K562 (cell line): ENCODE data around the gene UQCRHL. TPM values are rescaled to one million over a fixed set of nuclear protein-coding genes. Genes with fewer than 3 reads are reported as not detected.

Source experiments
- ATAC-seq: fragments of 200-7000 bp; cut with Tn5 transposase; 3 replicates; pipeline ENCODE4 v1.9.1; 2020; ENCODE audit warnings: moderate library complexity
- BruUV-seq: library from RNA; stranded (reverse); fragments of 400-500 nt; replicated peaks from 2 replicates; lab custom pipeline; 2021; lab: Mats Ljungman, UMichigan
- CTCF ChIA-PET: fragments of 300-600 bp; formaldehyde crosslinking; extraction: SDS; loops from one replicate; lab custom pipeline; 2021; ENCODE audit warnings: low intra/inter-chr PET ratio; lab: Yijun Ruan, JAX
- POLR2A ChIA-PET: fragments of 300-600, 350-650 bp; sonication (Branson Sonifier 250); formaldehyde crosslinking; extraction: SDS; loops from one replicate; lab custom pipeline; 2021; ENCODE audit warnings: antibody characterized with exemption, inconsistent platforms; lab: Yijun Ruan, JAX
- DNase-seq, 4 experiments: peaks; one replicate each; pipeline versions ENCODE4 v3.0.0 to v3.0.0-alpha.2; 2011 to 2018; ENCODE audit warnings: low spot score in 3 of 4, mixed read lengths in 3 of 4; ENCODE audit errors: extremely low read depth in 1 of 4
- FAIRE-seq: peaks from 2 replicates; lab custom pipeline; 2011; peaks lifted over from hg19 to GRCh38; lab: Jason Lieb, UNC
- H2AFZ ChIP-seq: 2 replicates; pipeline ENCODE4 v1.6.0; 2011; ENCODE audit warnings: low read depth, low read length, control low read depth, inconsistent platforms
- H3K27ac ChIP-seq: fragments of 200-600 bp; 3 replicates; pipeline ENCODE4 v1.8.0; 2011; ENCODE audit warnings: low read depth, mild to moderate bottlenecking, control low read depth, inconsistent platforms, low read length, moderate library complexity, mixed read lengths; ENCODE audit errors: extremely low read depth
- H3K27me3 ChIP-seq, 2 experiments: fragments of 300-600 bp in 1 of 2; 2 replicates in 1 of 2; 3 replicates in 1 of 2; pipeline versions ENCODE4 v1.6.0 to v1.8.0; 2011; ENCODE audit warnings: inconsistent platforms in 2 of 2, low read length in 2 of 2, mild to moderate bottlenecking in 1 of 2, mixed read lengths in 1 of 2, moderate library complexity in 1 of 2; ENCODE audit not compliant: control insufficient read depth in 2 of 2, insufficient read depth in 2 of 2
- H3K36me3 ChIP-seq: fragments of 300-600 bp; 3 replicates; pipeline ENCODE4 v1.8.0; 2011; ENCODE audit warnings: mild to moderate bottlenecking, low read length, inconsistent platforms; ENCODE audit not compliant: control insufficient read depth, insufficient read depth
- H3K4me1 ChIP-seq, 2 experiments: fragments of 200-600 bp in 1 of 2; replicated peaks in 1 of 2; 2 replicates in 1 of 2; 3 replicates in 1 of 2; pipeline versions ENCODE4 v1.5.1 to v1.8.0; 2011; ENCODE audit warnings: inconsistent platforms in 2 of 2, low read length in 2 of 2, mild to moderate bottlenecking in 1 of 2, mixed read lengths in 1 of 2, moderate library complexity in 1 of 2; ENCODE audit not compliant: control insufficient read depth in 2 of 2, insufficient read depth in 2 of 2
- H3K4me2 ChIP-seq: 2 replicates; pipeline ENCODE4 v1.6.1; 2011; ENCODE audit warnings: low read length, control low read depth, inconsistent platforms, mixed read lengths; ENCODE audit not compliant: insufficient read depth
- H3K4me3 ChIP-seq: fragments of 200-600 bp; sonication (generic), shearing (Covaris generic); 2 replicates; pipeline ENCODE4 v1.5.1; 2016; ENCODE audit warnings: control low read depth, inconsistent platforms
- H3K79me2 ChIP-seq: fragments of 200-600 bp; 3 replicates; pipeline ENCODE4 v1.8.0; 2011; ENCODE audit warnings: low read length, inconsistent platforms; ENCODE audit not compliant: control insufficient read depth, insufficient read depth
- H3K9ac ChIP-seq, 2 experiments: 2 replicates each; pipeline versions ENCODE4 v1.6.0 to v1.6.1; 2011; ENCODE audit warnings: low read depth in 2 of 2, low read length in 2 of 2, control low read depth in 1 of 2, inconsistent platforms in 1 of 2, mild to moderate bottlenecking in 1 of 2, mixed read lengths in 1 of 2; ENCODE audit not compliant: insufficient read depth in 1 of 2
- H3K9me1 ChIP-seq: one replicate; pipeline ENCODE4 v1.6.0; 2011; ENCODE audit warnings: inconsistent platforms, mild to moderate bottlenecking, low read length, moderate library complexity; ENCODE audit not compliant: control insufficient read depth, insufficient read depth
- H3K9me3 ChIP-seq: replicated peaks from 2 replicates; pipeline ENCODE4 v1.5.1; 2011; ENCODE audit warnings: low read depth, low read length, inconsistent platforms; ENCODE audit not compliant: control insufficient read depth, insufficient read depth
- H4K20me1 ChIP-seq: replicated peaks from 2 replicates; pipeline ENCODE4 v1.6.1; 2011; ENCODE audit warnings: low read length, inconsistent platforms, mixed read lengths; ENCODE audit not compliant: control insufficient read depth, insufficient read depth
- ATF6 ChIP-seq: sonication (generic); formaldehyde crosslinking; IDR thresholded peaks from 2 replicates; pipeline ENCODE4 v1.4.0; 2020; ENCODE audit warnings: mild to moderate bottlenecking, missing genetic modification reagents
- BRD4 ChIP-seq: fragments of 200-600 bp; sonication (generic); IDR thresholded peaks from 2 replicates; pipeline ENCODE4 v1.6.1; 2017; ENCODE audit warnings: inconsistent platforms
- MCM7 ChIP-seq, 2 experiments: fragments of 450-650 bp; IDR thresholded peaks; 2 replicates each; pipeline ENCODE4 v1.6.1; 2016 to 2018
- NKRF ChIP-seq: fragments of 450-650 bp; IDR thresholded peaks from 2 replicates; pipeline ENCODE4 v1.6.1; 2016; ENCODE audit warnings: borderline replicate concordance
- RUNX1 ChIP-seq: sonication (generic); IDR thresholded peaks from 2 replicates; pipeline ENCODE4 v1.6.1; 2016; ENCODE audit warnings: antibody characterized with exemption, low read depth
- SMARCC2 ChIP-seq: fragments of 450-650 bp; IDR thresholded peaks from 2 replicates; pipeline ENCODE4 v1.6.1; 2017; ENCODE audit warnings: antibody characterized with exemption, moderate library complexity, mild to moderate bottlenecking, low read depth
- TCF3 ChIP-seq: sonication (generic); formaldehyde crosslinking; IDR thresholded peaks from 2 replicates; pipeline ENCODE4 v1.4.0; 2020; ENCODE audit warnings: mild to moderate bottlenecking, missing genetic modification reagents
- TEAD2 ChIP-seq: fragments of 450-650 bp; IDR thresholded peaks from 2 replicates; pipeline ENCODE4 v1.6.1; 2016; ENCODE audit warnings: missing genetic modification characterization, control low read depth, missing compliant biosample characterization
- UBTF ChIP-seq, 2 experiments: IDR thresholded peaks; 2 replicates each; pipeline ENCODE4 v1.6.1; 2012; ENCODE audit warnings: improper control_type of control experiment in 2 of 2, low read depth in 2 of 2, low read length in 2 of 2, borderline replicate concordance in 1 of 2
- ZNF316 ChIP-seq: fragments of 450-650 bp; IDR thresholded peaks from 2 replicates; pipeline ENCODE4 v1.6.1; 2016
- WGBS: fragments of 100-300 bp; shearing (Covaris generic); methylation state at CpG from one replicate; pipeline ENCODE4 v1.1.6; 2016; ENCODE audit warnings: low coverage, mixed read lengths; ENCODE audit not compliant: insufficient coverage; ENCODE audit errors: missing lambda C conversion rate; 5-methylcytosine and 5-hydroxymethylcytosine counted together
- in situ Hi-C: fragments of 300-500 bp; cut with MboI; formaldehyde crosslinking; loops from 4 replicates; pipeline ENCODE4 v1.15.0; 2018; ENCODE audit warnings: inconsistent platforms, mixed read lengths
- intact Hi-C: fragments of 100-400 bp; cut with micrococcal nuclease; formaldehyde crosslinking; loops from 2 replicates; pipeline ENCODE4 v1.14.2; 2022
- polyA plus RNA-seq, 8 experiments: library from polyadenylated mRNA; depleted of rRNA in 4 of 8; stranded (reverse) in 5 of 8; unstranded in 3 of 8; fragments of >200 nt; fragmentation: Nextera tagmentation in 2 of 8; fragmentation: Illumina TruSeq in 1 of 8; extraction: Ambion mirVana in 2 of 8; extraction: Trizol in 1 of 8; gene quantifications; 2 replicates each; pipeline versions ENCODE4 v1.2.1 to v1.2.3, GENCODE V29; 2011 to 2014; ENCODE audit warnings: inconsistent platforms in 1 of 8, missing spikeins in 1 of 8
- total RNA-seq, 7 experiments: library from RNA; depleted of rRNA in 6 of 7; stranded (reverse); fragments of >200 nt in 6 of 7; fragmentation: Illumina TruSeq in 2 of 7; extraction: Trizol in 2 of 7; gene quantifications; 2 replicates each; pipeline versions ENCODE4 v1.2.1 to v1.2.3, GENCODE V29; 2011 to 2021; ENCODE audit warnings: low replicate concordance in 1 of 7

The UQCRHL gene
- total and polyA plus RNA-seq, 9 of the 15 experiments (the other 6 are each of a cell fraction or from before 2014, with no cell fraction given), result 5.1 to 41.3 (median 21.8) TPM

GRCh38 chr1:15852828-15853302, 45.4 kb upstream of the UQCRHL start:
- FAIRE-seq, result no peak
- CTCF ChIA-PET, result no interaction called here

More at GRCh38 chr1:15852828-15853302, 45.4 kb upstream of the UQCRHL start:
- Histone ChIP-seq H3K4me3 (no peak overlapping the region), H3K9me3 (no peaks in the 10 kb centered on the region), H3K27me3 (no peaks in the 10 kb centered on the region), H2AFZ (no peak overlapping the region), H3K36me3 (peaks cover 16% of the 10 kb centered on the region; the same call in 2 of the 3 replicates), H3K79me2 (peaks cover 99% of the 10 kb centered on the region), H3K4me1 (peaks cover 18 to 22% of the 10 kb centered on the region in 2 experiments), H3K4me2 (no peak overlapping the region), H3K27ac (no peak overlapping the region; the same call in 2 of the 3 replicates), H3K9ac (no peak overlapping the region), H4K20me1 (peaks cover 4% of the 10 kb centered on the region; the same call in 1 of the 2 replicates), H3K9me1 (no peaks in the 10 kb centered on the region)
- no peak for ATAC-seq
- in situ Hi-C loops (loop anchor here (25.0 kb wide), 1 partner anchor 1009 kb away; no protein-coding TSS in a partner anchor), intact Hi-C loops (no loop called here)
- TF ChIP-seq BRD4 (no peak), RUNX1 (no peak), TEAD2 (tag) (no peak), NKRF (no peak), TCF3 (CRISPR knock-in tag) (no peak), ATF6 (no peak), UBTF (IDR thresholded peaks at IDR 0.05; ENCODE audit: borderline replicate concordance in 1 of 2, low read depth in 2 of 2, low read length in 2 of 2) (no peak), ZNF316 (no peak), MCM7 (IDR thresholded peaks at IDR 0.05) (no peak), SMARCC2 (no peak)
- no TSS peak for BruUV-seq
- no peak for DNase-seq
- POLR2A ChIA-PET, result interaction anchor here (0.6 to 10.4 kb wide), 5 partner anchors 10 to 41 kb away, joined by 3 to 133 read pairs (median 4); no protein-coding TSS in a partner anchor
- 65% methylated on average over 3 of the region's 3 CpGs for WGBS
